GM23338 (cell line): ENCODE measurements around the gene LOC101059915.
"Not testable (repeated sequence)": the region's sequence is repeated elsewhere in the genome, so short reads cannot be mapped to it uniquely, and the experiment has no call there.

Source experiments
- ATAC-seq: fragments of 200-7000 bp; cut with Tn5 transposase; 3 replicates; pipeline ENCODE4 v1.9.1; 2020
- DNase-seq: peaks from one replicate; pipeline ENCODE4 v3.0.0-alpha.2; 2015; ENCODE audit warnings: low spot score
- H2AFZ ChIP-seq: fragments of 200-600 bp; sonication (generic); 2 replicates; pipeline ENCODE4 v1.8.0; 2016; ENCODE audit warnings: antibody characterized with exemption, mild to moderate bottlenecking, moderate library complexity
- H3F3A ChIP-seq: fragments of 200-600 bp; sonication (generic); replicated peaks from 2 replicates; pipeline ENCODE4 v1.8.0; 2017; ENCODE audit warnings: antibody characterized with exemption, mixed run types, low read depth
- H3K27ac ChIP-seq: fragments of 200-600 bp; sonication (generic); 2 replicates; pipeline ENCODE4 v1.6.1; 2016; ENCODE audit warnings: low read depth
- H3K27me3 ChIP-seq: fragments of 200-600 bp; sonication (generic); 2 replicates; pipeline ENCODE4 v1.8.0; 2016; ENCODE audit warnings: mild to moderate bottlenecking, mixed run types, moderate library complexity; ENCODE audit not compliant: insufficient read depth
- H3K36me3 ChIP-seq: fragments of 200-600 bp; sonication (generic); 2 replicates; pipeline ENCODE4 v1.8.0; 2016; ENCODE audit warnings: mild to moderate bottlenecking; ENCODE audit not compliant: insufficient read depth
- H3K4me1 ChIP-seq: fragments of 200-600 bp; sonication (generic); 2 replicates; pipeline ENCODE4 v1.8.0; 2016; ENCODE audit warnings: mild to moderate bottlenecking, moderate library complexity; ENCODE audit not compliant: insufficient read depth
- H3K4me2 ChIP-seq: fragments of 200-600 bp; sonication (generic); 2 replicates; pipeline ENCODE4 v1.7.1; 2017; ENCODE audit warnings: mixed run types
- H3K4me3 ChIP-seq: fragments of 200-600 bp; sonication (generic); 2 replicates; pipeline ENCODE4 v1.6.1; 2016; ENCODE audit warnings: mixed run types
- H3K79me2 ChIP-seq: fragments of 200-600 bp; sonication (generic); replicated peaks from 2 replicates; pipeline ENCODE4 v1.8.0; 2017; ENCODE audit warnings: mild to moderate bottlenecking; ENCODE audit not compliant: insufficient read depth
- H3K9me2 ChIP-seq: fragments of 200-600 bp; sonication (generic); 2 replicates; pipeline ENCODE4 v1.8.0; 2017; ENCODE audit not compliant: insufficient read depth
- H4K20me1 ChIP-seq: fragments of 200-600 bp; sonication (generic); replicated peaks from 2 replicates; pipeline ENCODE4 v1.8.0; 2017; ENCODE audit warnings: mild to moderate bottlenecking; ENCODE audit not compliant: insufficient read depth
- H3K27ac Mint-ChIP-seq: 2 replicates; pipeline ENCODE4 v1.8.0; 2020; ENCODE audit warnings: inconsistent platforms, mild to moderate bottlenecking, moderate library complexity, mixed read lengths
- H3K27me3 Mint-ChIP-seq: 3 replicates; pipeline ENCODE4 v1.8.0; 2022; ENCODE audit warnings: low read depth, mild to moderate bottlenecking, moderate library complexity, mixed read lengths, inconsistent platforms; ENCODE audit not compliant: insufficient read depth, poor library complexity
- H3K36me3 Mint-ChIP-seq: 3 replicates; pipeline ENCODE4 v1.8.0; 2021; ENCODE audit warnings: low read depth, mild to moderate bottlenecking, inconsistent platforms, moderate library complexity, mixed read lengths
- H3K4me1 Mint-ChIP-seq: 3 replicates; pipeline ENCODE4 v1.8.0; 2020; ENCODE audit warnings: mild to moderate bottlenecking, inconsistent platforms, mixed read lengths
- H3K4me3 Mint-ChIP-seq: 3 replicates; pipeline ENCODE4 v1.8.0; 2021; ENCODE audit warnings: moderate library complexity, mild to moderate bottlenecking, inconsistent platforms, mixed read lengths
- H3K9me3 Mint-ChIP-seq: 3 replicates; pipeline ENCODE4 v1.8.0; 2020; ENCODE audit warnings: moderate library complexity, mild to moderate bottlenecking, inconsistent platforms, mixed read lengths
- CREB1 ChIP-seq: fragments of 250-450 bp; sonication (Bioruptor Pico); IDR thresholded peaks from 2 replicates; pipeline ENCODE4 v1.5.0; 2020; ENCODE audit warnings: low read depth, mild to moderate bottlenecking, moderate library complexity
- EZH2 ChIP-seq: fragments of 200-600 bp; sonication (generic); IDR thresholded peaks from one replicate; pipeline ENCODE4 v1.8.0; 2017; ENCODE audit warnings: antibody characterized with exemption, mild to moderate bottlenecking, low read depth; ENCODE audit not compliant: unreplicated experiment
- ZNF114 ChIP-seq: fragments of 250-450 bp; sonication (Bioruptor Pico); IDR thresholded peaks from 2 replicates; pipeline ENCODE4 v1.5.0; 2020; ENCODE audit warnings: mild to moderate bottlenecking, moderate library complexity
- ZNF331 ChIP-seq: fragments of 250-450 bp; sonication (Bioruptor Pico); IDR thresholded peaks from 2 replicates; pipeline ENCODE4 v1.5.0; 2020; ENCODE audit warnings: low read depth, mild to moderate bottlenecking, moderate library complexity
- TF ChIP-seq, protein P1 (sequence below): IDR thresholded peaks from one replicate; pipeline ENCODE4 v1.6.1; 2018; ENCODE audit warnings: antibody characterized with exemption; ENCODE audit not compliant: unreplicated experiment
- TF ChIP-seq, protein P2 (sequence below), 2 experiments: fragments of 200-600 bp in 1 of 2; sonication (generic) in 1 of 2; conservative IDR thresholded peaks; 2 replicates each; pipeline versions ENCODE4 v1.5.1 to v1.6.1; 2016 to 2017; ENCODE audit warnings: antibody characterized with exemption in 2 of 2, low read depth in 2 of 2, mild to moderate bottlenecking in 2 of 2, moderate library complexity in 1 of 2

Gene LOC101059915

DNA sequence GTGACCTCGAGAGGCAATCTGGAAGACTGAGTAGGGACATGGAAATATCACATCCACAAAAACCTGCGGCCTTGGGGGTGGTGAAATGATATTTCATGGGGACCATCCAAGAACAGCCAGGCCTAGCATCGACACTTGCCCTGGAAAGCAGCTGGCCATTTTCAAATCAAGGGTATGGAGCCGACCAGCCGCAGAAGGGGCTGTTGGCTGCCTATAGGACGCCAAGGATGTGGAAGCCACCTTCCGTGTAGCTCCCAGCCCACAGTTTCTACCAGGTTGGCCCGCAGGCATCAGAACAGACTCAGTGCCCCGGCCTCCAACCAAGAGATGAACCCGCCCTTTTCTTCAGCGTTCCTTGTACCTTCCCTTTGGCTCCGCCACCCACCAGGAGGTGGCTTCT is 5.4 kb upstream of the LOC101059915 start (continued):
- TF ChIP-seq, protein P1, sequence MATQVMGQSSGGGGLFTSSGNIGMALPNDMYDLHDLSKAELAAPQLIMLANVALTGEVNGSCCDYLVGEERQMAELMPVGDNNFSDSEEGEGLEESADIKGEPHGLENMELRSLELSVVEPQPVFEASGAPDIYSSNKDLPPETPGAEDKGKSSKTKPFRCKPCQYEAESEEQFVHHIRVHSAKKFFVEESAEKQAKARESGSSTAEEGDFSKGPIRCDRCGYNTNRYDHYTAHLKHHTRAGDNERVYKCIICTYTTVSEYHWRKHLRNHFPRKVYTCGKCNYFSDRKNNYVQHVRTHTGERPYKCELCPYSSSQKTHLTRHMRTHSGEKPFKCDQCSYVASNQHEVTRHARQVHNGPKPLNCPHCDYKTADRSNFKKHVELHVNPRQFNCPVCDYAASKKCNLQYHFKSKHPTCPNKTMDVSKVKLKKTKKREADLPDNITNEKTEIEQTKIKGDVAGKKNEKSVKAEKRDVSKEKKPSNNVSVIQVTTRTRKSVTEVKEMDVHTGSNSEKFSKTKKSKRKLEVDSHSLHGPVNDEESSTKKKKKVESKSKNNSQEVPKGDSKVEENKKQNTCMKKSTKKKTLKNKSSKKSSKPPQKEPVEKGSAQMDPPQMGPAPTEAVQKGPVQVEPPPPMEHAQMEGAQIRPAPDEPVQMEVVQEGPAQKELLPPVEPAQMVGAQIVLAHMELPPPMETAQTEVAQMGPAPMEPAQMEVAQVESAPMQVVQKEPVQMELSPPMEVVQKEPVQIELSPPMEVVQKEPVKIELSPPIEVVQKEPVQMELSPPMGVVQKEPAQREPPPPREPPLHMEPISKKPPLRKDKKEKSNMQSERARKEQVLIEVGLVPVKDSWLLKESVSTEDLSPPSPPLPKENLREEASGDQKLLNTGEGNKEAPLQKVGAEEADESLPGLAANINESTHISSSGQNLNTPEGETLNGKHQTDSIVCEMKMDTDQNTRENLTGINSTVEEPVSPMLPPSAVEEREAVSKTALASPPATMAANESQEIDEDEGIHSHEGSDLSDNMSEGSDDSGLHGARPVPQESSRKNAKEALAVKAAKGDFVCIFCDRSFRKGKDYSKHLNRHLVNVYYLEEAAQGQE: no peak
- TF ChIP-seq EZH2 (no peak), ZNF114 (CRISPR knock-in tag) (no peak), ZNF331 (CRISPR knock-in tag) (no peak), CREB1 (CRISPR knock-in tag) (no peak)

DNA sequence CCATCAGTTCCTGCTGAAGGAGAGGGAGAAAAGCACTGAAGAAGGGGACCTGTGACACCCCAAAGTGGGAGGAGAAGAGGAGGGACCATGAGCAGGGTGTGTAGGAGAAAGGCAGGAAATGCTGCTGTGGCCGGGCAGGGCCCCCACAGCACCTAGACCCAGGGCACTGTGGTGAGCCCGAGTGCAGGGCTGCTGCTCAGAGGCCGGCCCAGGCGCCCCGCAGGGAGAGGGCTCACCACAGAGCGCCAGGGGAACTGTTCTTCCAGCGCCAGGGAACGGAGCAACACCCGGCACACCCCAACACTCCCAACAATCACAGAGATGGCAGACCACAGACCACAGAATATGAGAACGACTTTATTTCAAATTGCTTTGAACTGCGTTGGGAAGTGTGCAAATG is 4.7 kb upstream of the LOC101059915 start:
- not testable (repeated sequence) for H3K27me3 ChIP-seq, H3K4me1 Mint-ChIP-seq, H3K27ac Mint-ChIP-seq, H3K4me3 Mint-ChIP-seq, H2AFZ ChIP-seq, H3K4me3 ChIP-seq, H3F3A ChIP-seq, DNase-seq, H3K4me2 ChIP-seq, H3K36me3 Mint-ChIP-seq, H3K27ac ChIP-seq, H3K79me2 ChIP-seq, H3K9me2 ChIP-seq, H3K27me3 Mint-ChIP-seq, ATAC-seq, H3K9me3 Mint-ChIP-seq, H3K36me3 ChIP-seq, H4K20me1 ChIP-seq, H3K4me1 ChIP-seq

DNA sequence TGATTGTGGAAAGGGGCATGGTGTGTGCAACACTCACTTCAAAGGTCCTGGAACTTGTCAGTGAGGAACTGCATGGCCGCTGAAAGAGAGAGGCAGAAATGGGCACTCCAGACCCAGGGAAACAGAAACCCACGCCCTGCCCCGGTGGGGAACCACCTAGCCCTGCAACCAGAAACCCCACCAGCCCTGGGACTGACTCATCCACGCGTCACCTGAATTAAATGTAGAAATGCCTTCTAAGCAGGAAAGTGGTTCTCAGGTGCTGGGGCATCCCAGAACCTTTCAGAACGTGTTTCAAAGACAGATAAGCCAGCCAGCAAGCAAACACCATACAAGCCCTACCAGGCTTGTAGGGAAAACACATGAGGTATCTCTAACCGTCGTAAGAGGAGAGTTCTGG is 4.1 kb upstream of the LOC101059915 start:
- not testable (repeated sequence) for H2AFZ ChIP-seq, H3K36me3 ChIP-seq, H3K27ac Mint-ChIP-seq, H3K4me2 ChIP-seq, H3K27me3 ChIP-seq, H3K27ac ChIP-seq, H3K36me3 Mint-ChIP-seq, DNase-seq, H3K9me3 Mint-ChIP-seq, H3F3A ChIP-seq, H3K27me3 Mint-ChIP-seq, H3K4me1 ChIP-seq, H3K9me2 ChIP-seq, H4K20me1 ChIP-seq, H3K79me2 ChIP-seq, ATAC-seq, H3K4me3 ChIP-seq, H3K4me3 Mint-ChIP-seq, H3K4me1 Mint-ChIP-seq

DNA sequence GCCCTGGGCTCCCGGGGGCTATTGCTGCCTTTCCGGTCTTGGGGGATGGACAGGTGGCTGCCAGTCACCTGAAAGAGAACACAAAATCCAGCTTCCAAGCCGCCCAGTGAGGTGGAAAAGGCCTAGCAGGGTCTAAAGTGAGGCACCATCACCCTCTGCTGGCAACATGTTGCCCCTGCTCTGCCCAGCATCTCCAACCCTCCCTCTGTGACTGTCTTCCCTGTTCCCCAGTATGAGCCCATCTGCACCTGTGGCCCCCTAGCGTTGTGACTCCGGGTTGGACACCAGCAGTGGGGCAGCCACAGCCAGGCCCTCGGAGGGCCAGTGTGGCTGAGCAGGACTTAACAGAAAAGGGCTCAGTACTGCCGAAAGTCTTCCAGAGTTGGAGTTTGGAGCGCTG is 3.1 kb upstream of the LOC101059915 start:
- not testable (repeated sequence) for H3K9me3 Mint-ChIP-seq, H3K27me3 Mint-ChIP-seq
- peak; percentile 74 for DNase-seq

More for the DNA sequence above, 3.1 kb upstream of the LOC101059915 start:
- H3K36me3 ChIP-seq, H3K27me3 ChIP-seq, H3K4me1 ChIP-seq, H3K79me2 ChIP-seq, H3F3A ChIP-seq, H3K36me3 Mint-ChIP-seq, H3K27ac ChIP-seq, H2AFZ ChIP-seq, H3K4me3 Mint-ChIP-seq, H3K4me1 Mint-ChIP-seq, H4K20me1 ChIP-seq, H3K27ac Mint-ChIP-seq, H3K4me2 ChIP-seq, H3K9me2 ChIP-seq, H3K4me3 ChIP-seq: not testable (repeated sequence)
- TF ChIP-seq, protein P2, sequence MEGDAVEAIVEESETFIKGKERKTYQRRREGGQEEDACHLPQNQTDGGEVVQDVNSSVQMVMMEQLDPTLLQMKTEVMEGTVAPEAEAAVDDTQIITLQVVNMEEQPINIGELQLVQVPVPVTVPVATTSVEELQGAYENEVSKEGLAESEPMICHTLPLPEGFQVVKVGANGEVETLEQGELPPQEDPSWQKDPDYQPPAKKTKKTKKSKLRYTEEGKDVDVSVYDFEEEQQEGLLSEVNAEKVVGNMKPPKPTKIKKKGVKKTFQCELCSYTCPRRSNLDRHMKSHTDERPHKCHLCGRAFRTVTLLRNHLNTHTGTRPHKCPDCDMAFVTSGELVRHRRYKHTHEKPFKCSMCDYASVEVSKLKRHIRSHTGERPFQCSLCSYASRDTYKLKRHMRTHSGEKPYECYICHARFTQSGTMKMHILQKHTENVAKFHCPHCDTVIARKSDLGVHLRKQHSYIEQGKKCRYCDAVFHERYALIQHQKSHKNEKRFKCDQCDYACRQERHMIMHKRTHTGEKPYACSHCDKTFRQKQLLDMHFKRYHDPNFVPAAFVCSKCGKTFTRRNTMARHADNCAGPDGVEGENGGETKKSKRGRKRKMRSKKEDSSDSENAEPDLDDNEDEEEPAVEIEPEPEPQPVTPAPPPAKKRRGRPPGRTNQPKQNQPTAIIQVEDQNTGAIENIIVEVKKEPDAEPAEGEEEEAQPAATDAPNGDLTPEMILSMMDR (conservative IDR thresholded peaks at IDR 0.05; ENCODE audit: low read depth in 2 of 2): peak; percentile 52 to 73
- peak; percentile 97 for ATAC-seq
